HG02840 (cell line): ENCODE results near the gene TOMM34.

Experiments used
- ATAC-seq: cut with Tn5 transposase; IDR thresholded peaks from one replicate; pipeline ENCODE4 v1.9.1; 2021; ENCODE audit warnings: mild to moderate bottlenecking, moderate library complexity, moderate number of reproducible peaks; ENCODE audit not compliant: unreplicated experiment, low FRiP score

TOMM34 gene

GRCh38 chr20:44963325-44964215 is 3.4 kb upstream of the TOMM34 start:
- no peak for ATAC-seq

- no peak for ATAC-seq
Measured at GRCh38 chr20:44962483-44962882, 2.3 kb upstream of the TOMM34 start.

- ATAC-seq, result no peak
Measured at GRCh38 chr20:44961870-44962267, 1.7 kb upstream of the TOMM34 start.

- ATAC-seq, result no peak
Measured at GRCh38 chr20:44961011-44961869, 1.0 kb upstream of the TOMM34 start.

GRCh38 chr20:44959638-44960102 is 527 bp downstream of the TOMM34 start:
- ATAC-seq, result no peak

GRCh38 chr20:44959082-44959637 is 1.0 kb downstream of the TOMM34 start:
- ATAC-seq, result no peak

- no peak for ATAC-seq
Measured at GRCh38 chr20:44958276-44958675, 1.9 kb downstream of the TOMM34 start.

GRCh38 chr20:44956410-44956809 is 3.8 kb downstream of the TOMM34 start:
- ATAC-seq, result no peak

- no peak for ATAC-seq
Measured at GRCh38 chr20:44955270-44955669, 4.9 kb downstream of the TOMM34 start.

- no peak for ATAC-seq
Measured at GRCh38 chr20:44954211-44954610, 6.0 kb downstream of the TOMM34 start.

GRCh38 chr20:44952731-44953130 is 7.5 kb downstream of the TOMM34 start:
- ATAC-seq, result no peak

- no peak for ATAC-seq
Measured at GRCh38 chr20:44950368-44950767, 9.8 kb downstream of the TOMM34 start.

GRCh38 chr20:44948513-44948912 is 11.7 kb downstream of the TOMM34 start:
- no peak for ATAC-seq

GRCh38 chr20:44948107-44948506 is 12.1 kb downstream of the TOMM34 start:
- no peak for ATAC-seq

GRCh38 chr20:44946271-44946852 is 13.8 kb downstream of the TOMM34 start:
- ATAC-seq, result no peak

GRCh38 chr20:44945261-44945660 is 14.9 kb downstream of the TOMM34 start:
- no peak for ATAC-seq

GRCh38 chr20:44943828-44944227 is 16.4 kb downstream of the TOMM34 start:
- ATAC-seq, result no peak

- ATAC-seq, result no peak
Measured at GRCh38 chr20:44942264-44942973, 17.8 kb downstream of the TOMM34 start.

- no peak for ATAC-seq
Measured at GRCh38 chr20:44941120-44941691, 19.0 kb downstream of the TOMM34 start.

GRCh38 chr20:44938637-44939036 is 21.6 kb downstream of the TOMM34 start:
- ATAC-seq, result no peak
